SK-N-SH treated with all-trans-retinoic acid at 6 μM for 48 hours (cell line): ENCODE measurements around the gene LHFPL6.

Experiments used
- ARNTL ChIP-seq: fragments of 450-650 bp; formaldehyde crosslinking; IDR thresholded peaks from 2 replicates; pipeline ENCODE4 v1.5.0; 2020; ENCODE audit warnings: low read depth, mild to moderate bottlenecking, moderate library complexity, borderline replicate concordance
- ESRRG ChIP-seq: fragments of 250-450 bp; sonication (Bioruptor Pico); IDR thresholded peaks from 2 replicates; pipeline ENCODE4 v1.6.1; 2021; ENCODE audit warnings: mild to moderate bottlenecking
- PPARA ChIP-seq: fragments of 250-450 bp; sonication (Bioruptor Pico); IDR thresholded peaks from 2 replicates; pipeline ENCODE4 v1.5.0; 2020; ENCODE audit warnings: mild to moderate bottlenecking, borderline replicate concordance
- SNAI2 ChIP-seq: fragments of 250-450 bp; sonication (Bioruptor Pico); IDR thresholded peaks from 2 replicates; pipeline ENCODE4 v1.5.0; 2020; ENCODE audit warnings: mild to moderate bottlenecking, moderate library complexity
- ZC3H10 ChIP-seq: fragments of 250-450 bp; sonication (Bioruptor Pico); IDR thresholded peaks from 2 replicates; pipeline ENCODE4 v1.5.1; 2021; ENCODE audit warnings: mild to moderate bottlenecking, moderate library complexity
- ZFP3 ChIP-seq: fragments of 250-450 bp; sonication (Bioruptor Pico); IDR thresholded peaks from 2 replicates; pipeline ENCODE4 v1.5.0; 2020; ENCODE audit warnings: mild to moderate bottlenecking, moderate library complexity
- ZFP30 ChIP-seq: fragments of 450-650 bp; formaldehyde crosslinking; IDR thresholded peaks from 2 replicates; pipeline ENCODE4 v1.5.0; 2022; ENCODE audit warnings: mild to moderate bottlenecking, moderate library complexity
- ZNF70 ChIP-seq: fragments of 450-650 bp; formaldehyde crosslinking; IDR thresholded peaks from 2 replicates; pipeline ENCODE4 v1.5.0; 2020; ENCODE audit warnings: mild to moderate bottlenecking, moderate library complexity
- ZNF8 ChIP-seq: fragments of 450-650 bp; formaldehyde crosslinking; IDR thresholded peaks from 2 replicates; pipeline ENCODE4 v1.5.0; 2020; ENCODE audit warnings: mild to moderate bottlenecking, moderate library complexity
- TF ChIP-seq, protein P1 (sequence below): fragments of 250-450 bp; sonication (Bioruptor Pico); IDR thresholded peaks from 2 replicates; pipeline ENCODE4 v1.5.1; 2020; ENCODE audit warnings: low read depth, mild to moderate bottlenecking, moderate library complexity
- TF ChIP-seq, protein P2 (sequence below): fragments of 250-450 bp; sonication (Bioruptor Pico); IDR thresholded peaks from 2 replicates; pipeline ENCODE4 v1.8.0; 2020; ENCODE audit warnings: mild to moderate bottlenecking, moderate library complexity, borderline replicate concordance
- TF ChIP-seq, protein P3 (sequence below): fragments of 250-450 bp; sonication (Bioruptor Pico); IDR thresholded peaks from 2 replicates; pipeline ENCODE4 v1.5.1; 2021; ENCODE audit warnings: mild to moderate bottlenecking, moderate library complexity

DNA sequence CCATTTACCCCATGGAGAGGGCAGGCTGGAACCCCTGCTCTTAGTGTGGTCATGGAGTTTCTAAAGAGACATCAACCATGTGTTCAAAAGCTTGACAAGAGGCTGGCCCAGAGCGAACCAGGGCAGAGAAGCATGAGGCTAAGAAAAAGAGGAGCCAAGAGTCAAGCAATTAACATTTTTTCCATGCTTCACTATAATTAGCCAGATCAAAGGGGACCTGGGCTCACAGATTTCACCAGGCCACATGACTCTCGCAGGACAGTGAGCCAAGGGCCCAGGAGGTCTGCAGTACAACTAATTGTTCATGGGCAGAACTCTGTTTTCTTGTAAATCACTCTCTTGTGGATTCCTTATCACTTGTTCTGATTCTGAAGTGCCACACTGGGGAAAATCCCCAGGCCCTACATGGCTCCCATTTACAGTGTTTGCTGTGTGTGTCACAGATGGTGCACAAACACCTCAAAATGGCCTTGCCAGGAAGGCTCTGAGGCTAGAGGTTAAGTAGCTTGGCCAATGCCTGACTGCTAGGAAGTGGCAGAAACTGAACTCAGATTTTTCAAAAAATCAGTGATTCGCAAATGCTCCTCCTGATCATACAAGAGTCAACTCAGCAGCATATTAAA is 101.2 kb downstream of the LHFPL6 start:
- TF ChIP-seq ZFP3 (CRISPR knock-in tag) (no peak), SNAI2 (CRISPR knock-in tag) (no peak), ARNTL (CRISPR knock-in tag) (no peak), ESRRG (CRISPR knock-in tag) (no peak), ZNF70 (CRISPR knock-in tag) (no peak), ZFP30 (CRISPR knock-in tag) (no peak), PPARA (CRISPR knock-in tag) (no peak), ZNF8 (CRISPR knock-in tag) (no peak), ZC3H10 (CRISPR knock-in tag) (no peak)
- TF ChIP-seq, protein P1, sequence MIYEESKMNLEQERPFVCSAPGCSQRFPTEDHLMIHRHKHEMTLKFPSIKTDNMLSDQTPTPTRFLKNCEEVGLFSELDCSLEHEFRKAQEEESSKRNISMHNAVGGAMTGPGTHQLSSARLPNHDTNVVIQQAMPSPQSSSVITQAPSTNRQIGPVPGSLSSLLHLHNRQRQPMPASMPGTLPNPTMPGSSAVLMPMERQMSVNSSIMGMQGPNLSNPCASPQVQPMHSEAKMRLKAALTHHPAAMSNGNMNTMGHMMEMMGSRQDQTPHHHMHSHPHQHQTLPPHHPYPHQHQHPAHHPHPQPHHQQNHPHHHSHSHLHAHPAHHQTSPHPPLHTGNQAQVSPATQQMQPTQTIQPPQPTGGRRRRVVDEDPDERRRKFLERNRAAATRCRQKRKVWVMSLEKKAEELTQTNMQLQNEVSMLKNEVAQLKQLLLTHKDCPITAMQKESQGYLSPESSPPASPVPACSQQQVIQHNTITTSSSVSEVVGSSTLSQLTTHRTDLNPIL (CRISPR knock-in tag) = no peak
- TF ChIP-seq, protein P2, sequence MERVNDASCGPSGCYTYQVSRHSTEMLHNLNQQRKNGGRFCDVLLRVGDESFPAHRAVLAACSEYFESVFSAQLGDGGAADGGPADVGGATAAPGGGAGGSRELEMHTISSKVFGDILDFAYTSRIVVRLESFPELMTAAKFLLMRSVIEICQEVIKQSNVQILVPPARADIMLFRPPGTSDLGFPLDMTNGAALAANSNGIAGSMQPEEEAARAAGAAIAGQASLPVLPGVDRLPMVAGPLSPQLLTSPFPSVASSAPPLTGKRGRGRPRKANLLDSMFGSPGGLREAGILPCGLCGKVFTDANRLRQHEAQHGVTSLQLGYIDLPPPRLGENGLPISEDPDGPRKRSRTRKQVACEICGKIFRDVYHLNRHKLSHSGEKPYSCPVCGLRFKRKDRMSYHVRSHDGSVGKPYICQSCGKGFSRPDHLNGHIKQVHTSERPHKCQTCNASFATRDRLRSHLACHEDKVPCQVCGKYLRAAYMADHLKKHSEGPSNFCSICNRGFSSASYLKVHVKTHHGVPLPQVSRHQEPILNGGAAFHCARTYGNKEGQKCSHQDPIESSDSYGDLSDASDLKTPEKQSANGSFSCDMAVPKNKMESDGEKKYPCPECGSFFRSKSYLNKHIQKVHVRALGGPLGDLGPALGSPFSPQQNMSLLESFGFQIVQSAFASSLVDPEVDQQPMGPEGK = no peak
- TF ChIP-seq, protein P3, sequence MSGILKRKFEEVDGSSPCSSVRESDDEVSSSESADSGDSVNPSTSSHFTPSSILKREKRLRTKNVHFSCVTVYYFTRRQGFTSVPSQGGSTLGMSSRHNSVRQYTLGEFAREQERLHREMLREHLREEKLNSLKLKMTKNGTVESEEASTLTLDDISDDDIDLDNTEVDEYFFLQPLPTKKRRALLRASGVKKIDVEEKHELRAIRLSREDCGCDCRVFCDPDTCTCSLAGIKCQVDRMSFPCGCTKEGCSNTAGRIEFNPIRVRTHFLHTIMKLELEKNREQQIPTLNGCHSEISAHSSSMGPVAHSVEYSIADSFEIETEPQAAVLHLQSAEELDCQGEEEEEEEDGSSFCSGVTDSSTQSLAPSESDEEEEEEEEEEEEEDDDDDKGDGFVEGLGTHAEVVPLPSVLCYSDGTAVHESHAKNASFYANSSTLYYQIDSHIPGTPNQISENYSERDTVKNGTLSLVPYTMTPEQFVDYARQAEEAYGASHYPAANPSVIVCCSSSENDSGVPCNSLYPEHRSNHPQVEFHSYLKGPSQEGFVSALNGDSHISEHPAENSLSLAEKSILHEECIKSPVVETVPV (CRISPR knock-in tag) = no peak
